ENCODE data around the gene RFESD. TPM values are rescaled to one million over a fixed set of nuclear protein-coding genes. Genes with fewer than 3 reads are reported as not detected.

The RFESD gene
- total and polyA plus RNA-seq, 2 of the 4 experiments (the other 2 are of a cell fraction) = 1.5 to 2.7 TPM

DNA sequence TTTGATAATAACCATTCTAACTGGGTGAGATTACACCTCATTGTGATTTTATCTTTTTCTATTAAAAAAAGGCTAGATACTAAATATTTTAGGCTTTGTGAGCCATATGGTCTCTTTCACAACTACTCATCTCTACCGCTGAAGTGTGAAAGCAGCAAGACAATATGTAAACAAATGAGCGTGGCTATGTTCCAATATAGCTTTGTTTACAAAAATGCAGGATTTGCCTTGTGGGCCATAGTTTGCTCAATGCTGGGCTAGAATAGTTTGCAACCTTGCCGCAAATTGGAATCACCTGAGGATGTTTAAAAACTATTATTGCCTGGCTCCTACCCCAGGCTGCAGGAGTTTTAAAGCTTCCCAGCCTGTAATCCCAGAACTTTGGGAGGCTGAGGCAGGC, 36.9 kb upstream of the RFESD start:
- H2BK120ac ChIP-seq (ENCODE audit: low read depth, low read length) = no peak overlapping the region
- POLR2A ChIA-PET (ENCODE audit: unreplicated experiment) = no interaction called here
- TF ChIP-seq RCOR1 (IDR thresholded peaks at IDR 0.05; ENCODE audit: insufficient replicate concordance, low read length) (no peak), FOS (IDR thresholded peaks at IDR 0.05; ENCODE audit: low read depth, low read length) (no peak), RAD21 (IDR thresholded peaks at IDR 0.05; ENCODE audit: low read length) (no peak), POLR2A (IDR thresholded peaks at IDR 0.05; ENCODE audit: low read depth, low read length) (no peak), BHLHE40 (IDR thresholded peaks at IDR 0.05; ENCODE audit: low read depth, low read length) (no peak), CEBPB (IDR thresholded peaks at IDR 0.05; ENCODE audit: low read depth, low read length) (no peak), NFE2L2 (IDR thresholded peaks at IDR 0.05; ENCODE audit: low read depth, low read length) (no peak), SMC3 (IDR thresholded peaks at IDR 0.05; ENCODE audit: low read depth, low read length) (no peak), MAFK (IDR thresholded peaks at IDR 0.05; ENCODE audit: low read depth, low read length) (no peak), MXI1 (IDR thresholded peaks at IDR 0.05; ENCODE audit: borderline replicate concordance, low read depth, low read length) (no peak), MAZ (IDR thresholded peaks at IDR 0.05; ENCODE audit: borderline replicate concordance, low read depth, low read length) (no peak)
- TF ChIP-seq, protein P1, sequence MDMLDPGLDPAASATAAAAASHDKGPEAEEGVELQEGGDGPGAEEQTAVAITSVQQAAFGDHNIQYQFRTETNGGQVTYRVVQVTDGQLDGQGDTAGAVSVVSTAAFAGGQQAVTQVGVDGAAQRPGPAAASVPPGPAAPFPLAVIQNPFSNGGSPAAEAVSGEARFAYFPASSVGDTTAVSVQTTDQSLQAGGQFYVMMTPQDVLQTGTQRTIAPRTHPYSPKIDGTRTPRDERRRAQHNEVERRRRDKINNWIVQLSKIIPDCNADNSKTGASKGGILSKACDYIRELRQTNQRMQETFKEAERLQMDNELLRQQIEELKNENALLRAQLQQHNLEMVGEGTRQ (IDR thresholded peaks at IDR 0.05; ENCODE audit: low read depth, low read length) = no peak
- TF ChIP-seq, protein P2, sequence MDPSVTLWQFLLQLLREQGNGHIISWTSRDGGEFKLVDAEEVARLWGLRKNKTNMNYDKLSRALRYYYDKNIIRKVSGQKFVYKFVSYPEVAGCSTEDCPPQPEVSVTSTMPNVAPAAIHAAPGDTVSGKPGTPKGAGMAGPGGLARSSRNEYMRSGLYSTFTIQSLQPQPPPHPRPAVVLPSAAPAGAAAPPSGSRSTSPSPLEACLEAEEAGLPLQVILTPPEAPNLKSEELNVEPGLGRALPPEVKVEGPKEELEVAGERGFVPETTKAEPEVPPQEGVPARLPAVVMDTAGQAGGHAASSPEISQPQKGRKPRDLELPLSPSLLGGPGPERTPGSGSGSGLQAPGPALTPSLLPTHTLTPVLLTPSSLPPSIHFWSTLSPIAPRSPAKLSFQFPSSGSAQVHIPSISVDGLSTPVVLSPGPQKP (IDR thresholded peaks at IDR 0.05; ENCODE audit: borderline replicate concordance, low read depth, low read length) = no peak
- TF ChIP-seq, protein P3, sequence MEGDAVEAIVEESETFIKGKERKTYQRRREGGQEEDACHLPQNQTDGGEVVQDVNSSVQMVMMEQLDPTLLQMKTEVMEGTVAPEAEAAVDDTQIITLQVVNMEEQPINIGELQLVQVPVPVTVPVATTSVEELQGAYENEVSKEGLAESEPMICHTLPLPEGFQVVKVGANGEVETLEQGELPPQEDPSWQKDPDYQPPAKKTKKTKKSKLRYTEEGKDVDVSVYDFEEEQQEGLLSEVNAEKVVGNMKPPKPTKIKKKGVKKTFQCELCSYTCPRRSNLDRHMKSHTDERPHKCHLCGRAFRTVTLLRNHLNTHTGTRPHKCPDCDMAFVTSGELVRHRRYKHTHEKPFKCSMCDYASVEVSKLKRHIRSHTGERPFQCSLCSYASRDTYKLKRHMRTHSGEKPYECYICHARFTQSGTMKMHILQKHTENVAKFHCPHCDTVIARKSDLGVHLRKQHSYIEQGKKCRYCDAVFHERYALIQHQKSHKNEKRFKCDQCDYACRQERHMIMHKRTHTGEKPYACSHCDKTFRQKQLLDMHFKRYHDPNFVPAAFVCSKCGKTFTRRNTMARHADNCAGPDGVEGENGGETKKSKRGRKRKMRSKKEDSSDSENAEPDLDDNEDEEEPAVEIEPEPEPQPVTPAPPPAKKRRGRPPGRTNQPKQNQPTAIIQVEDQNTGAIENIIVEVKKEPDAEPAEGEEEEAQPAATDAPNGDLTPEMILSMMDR (conservative IDR thresholded peaks at IDR 0.05; ENCODE audit: low read depth, low read length) = no peak
- CTCF ChIA-PET = interaction anchor here (0.6 kb wide), 1 partner anchor 36 kb away, joined by 3 read pairs; no protein-coding TSS in a partner anchor
- H4K91ac ChIP-seq (ENCODE audit: insufficient read depth, low read depth, low read length) = no peak overlapping the region
- H3K79me1 ChIP-seq (ENCODE audit: low read depth in 1 of 2, low read length in 2 of 2) = no peaks in the 10 kb centered on the region
- BruUV-seq (replicated peaks) = no TSS peak
- H3K23ac ChIP-seq (ENCODE audit: low read depth, low read length) = no peak overlapping the region
- no peak overlapping the region for H2AFZ ChIP-seq (replicated peaks; ENCODE audit: low read length, poor library complexity)
- WGBS, 2 experiments (ENCODE audit: extremely low coverage in 2 of 2, insufficient read length in 1 of 2) = 20% methylated on average over 1 of the region's 3 CpGs; no CpG with 5 or more reads in 1 of the 2 experiments
- ATAC-seq (ENCODE audit: low read depth) (no peak; the same call in 1 of the 2 replicates), DNase-seq (peak; percentile 27)
- no peak overlapping the region for H2BK20ac ChIP-seq (ENCODE audit: low read depth, low read length)
- H2AK5ac ChIP-seq (ENCODE audit: low read depth, low read length) = no peak overlapping the region
- peaks cover 1% of the 10 kb centered on the region; the same call in 1 of the 2 replicates for H3K4me1 ChIP-seq (ENCODE audit: control insufficient read depth, insufficient read depth, low read length)
- H4K8ac ChIP-seq (ENCODE audit: low read depth in 2 of 2, low read length in 2 of 2) = no peak overlapping the region
- no peak overlapping the region for H2BK15ac ChIP-seq (ENCODE audit: low read depth, low read length)
- intact Hi-C loops (cut with micrococcal nuclease) = no loop called here
- H3K9me1 ChIP-seq (ENCODE audit: insufficient read depth, low read length) = no peaks in the 10 kb centered on the region
- no peak overlapping the region for H3K18ac ChIP-seq (ENCODE audit: low read depth, low read length)
- no peak overlapping the region for H3K27ac ChIP-seq (ENCODE audit: insufficient read depth, low read length)
- dilution Hi-C loops (cut with HindIII; ENCODE audit: low sequenced_read_pairs, unreplicated experiment) = no loop called here
- no peak overlapping the region for H3K4ac ChIP-seq (ENCODE audit: low read depth, low read length)
- no peak overlapping the region for H3K56ac ChIP-seq (ENCODE audit: extremely low read depth, insufficient read depth, low read length)
- H3K9me3 ChIP-seq (ENCODE audit: control insufficient read depth, insufficient read depth, low read length) = peaks cover 3% of the 10 kb centered on the region; the same call in 1 of the 2 replicates
- H3K4me2 ChIP-seq (ENCODE audit: low read depth, low read length) = no peak overlapping the region
- no peak overlapping the region for H3K14ac ChIP-seq (replicated peaks; ENCODE audit: low read depth, low read length)
- in situ Hi-C loops (cut with MboI; ENCODE audit: low sequenced_read_pairs) = no loop called here
- H3K9ac ChIP-seq (ENCODE audit: low read depth, low read length) = no peak overlapping the region
- H3K4me3 ChIP-seq (ENCODE audit: insufficient read depth, low read depth, low read length) = no peak overlapping the region
- no peak overlapping the region for H2AK9ac ChIP-seq (replicated peaks; ENCODE audit: low read depth, low read length, poor library complexity)
- no peaks in the 10 kb centered on the region for H3K36me3 ChIP-seq (ENCODE audit: control insufficient read depth, insufficient read depth, low read length)
- no peaks in the 10 kb centered on the region for H3K27me3 ChIP-seq (ENCODE audit: control insufficient read depth, insufficient read depth, low read length)
- no peak overlapping the region for H4K5ac ChIP-seq (ENCODE audit: low read depth, low read length)
- no peaks in the 10 kb centered on the region for H4K20me1 ChIP-seq (ENCODE audit: insufficient read depth, low read length)
- no peak overlapping the region for H2BK5ac ChIP-seq (ENCODE audit: low read depth, low read length, poor library complexity, severe bottlenecking)

Measured in IMR-90 (cell line).